Karpas-422 (cell line): ENCODE measurements around the gene ALK. TPM values are rescaled to one million over a fixed set of nuclear protein-coding genes. Genes with fewer than 3 reads are reported as not detected.

Experiments used
- DNase-seq: peaks from one replicate; pipeline ENCODE4 v3.0.0-alpha.2; 2015
- H2AFZ ChIP-seq: fragments of 200-600 bp; sonication (generic); 2 replicates; pipeline ENCODE4 v1.6.1; 2014; ENCODE audit warnings: antibody characterized with exemption, low read length, mixed read lengths
- H3K27ac ChIP-seq: fragments of 200-600 bp; sonication (generic); 2 replicates; pipeline ENCODE4 v1.5.1; 2014; ENCODE audit warnings: mild to moderate bottlenecking, low read length, moderate library complexity
- H3K27me3 ChIP-seq: fragments of 200-600 bp; sonication (generic); 2 replicates; pipeline ENCODE4 v1.6.1; 2014; ENCODE audit warnings: low read length, mixed read lengths
- H3K36me3 ChIP-seq: fragments of 200-600 bp; sonication (generic); 2 replicates; pipeline ENCODE4 v1.6.1; 2014; ENCODE audit warnings: low read length, mixed read lengths; ENCODE audit not compliant: insufficient read depth
- H3K4me1 ChIP-seq: fragments of 200-600 bp; sonication (generic); 2 replicates; pipeline ENCODE4 v1.6.1; 2014; ENCODE audit warnings: mild to moderate bottlenecking, low read length, mixed read lengths
- H3K4me2 ChIP-seq: fragments of 200-600 bp; sonication (generic); 2 replicates; pipeline ENCODE4 v1.6.1; 2014; ENCODE audit warnings: low read length, low read depth, mild to moderate bottlenecking; ENCODE audit not compliant: poor library complexity, severe bottlenecking
- H3K4me3 ChIP-seq: fragments of 200-600 bp; sonication (generic); 2 replicates; pipeline ENCODE4 v1.5.1; 2014; ENCODE audit warnings: mild to moderate bottlenecking, antibody characterized with exemption, low read length, mixed read lengths
- H3K79me2 ChIP-seq: fragments of 200-600 bp; sonication (generic); 2 replicates; pipeline ENCODE4 v1.6.1; 2014; ENCODE audit warnings: mild to moderate bottlenecking, low read length, mixed read lengths
- H3K9ac ChIP-seq: fragments of 200-600 bp; sonication (generic); 2 replicates; pipeline ENCODE4 v1.6.0; 2014; ENCODE audit warnings: low read length
- H3K9me2 ChIP-seq: fragments of 200-600 bp; sonication (generic), shearing (Covaris generic); replicated peaks from 2 replicates; pipeline ENCODE4 v1.6.0; 2014; ENCODE audit warnings: mild to moderate bottlenecking, low read length, moderate library complexity; ENCODE audit not compliant: insufficient read depth
- H3K9me3 ChIP-seq: fragments of 300-700, 200-600 bp; sonication (generic); 2 replicates; pipeline ENCODE4 v1.6.1; 2014; ENCODE audit warnings: low read length, mixed read lengths
- H4K20me1 ChIP-seq: fragments of 200-600 bp; sonication (generic); 2 replicates; pipeline ENCODE4 v1.6.1; 2014; ENCODE audit warnings: mild to moderate bottlenecking, antibody characterized with exemption, low read length, low read depth; ENCODE audit not compliant: insufficient read depth
- total RNA-seq: library from RNA; depleted of rRNA; stranded (reverse); fragments of >200 nt; shearing (Covaris generic); gene quantifications from 2 replicates; pipeline ENCODE4 v1.2.3, GENCODE V29; 2014; ENCODE audit warnings: low replicate concordance; rRNA removed

ALK gene
- total RNA-seq = not detected in 2 replicates

DNA sequence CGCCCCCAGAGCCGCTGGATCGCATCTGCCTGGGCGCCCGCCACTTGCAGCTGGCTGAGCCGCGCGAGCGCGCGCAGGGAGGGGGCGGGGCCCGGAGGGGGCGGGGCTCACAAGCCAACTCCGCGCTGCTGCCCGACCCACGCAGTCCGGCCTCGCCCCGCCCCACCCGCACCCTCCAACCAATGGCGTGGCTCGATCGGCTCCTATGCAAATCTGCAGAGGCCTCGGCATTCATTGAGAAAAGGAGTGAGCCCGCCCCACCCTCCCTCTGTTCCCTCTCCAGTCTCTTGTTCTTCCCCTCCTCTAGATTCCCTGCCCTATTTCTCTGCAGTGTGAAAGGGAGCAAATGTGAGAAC is at the start of gene ALK:
Gene ALK (minus strand): TSS at position 27 of the 356 bp plus-strand sequence. CDS start 927 bp downstream, outside the sequence.
- no peaks in the 10 kb centered on the region for H3K9me3 ChIP-seq
- H3K4me2 ChIP-seq = no peak within 1 kb of the TSS
- no peaks in the 10 kb centered on the region for H3K27me3 ChIP-seq
- no peak within 1 kb of the TSS for H2AFZ ChIP-seq
- no peak within 1 kb of the TSS for H3K4me3 ChIP-seq
- no peaks in the 10 kb centered on the region for H4K20me1 ChIP-seq
- no peaks in the 10 kb centered on the region for H3K9me2 ChIP-seq
- DNase-seq = no peak
- no peak within 1 kb of the TSS for H3K27ac ChIP-seq
- H3K9ac ChIP-seq = no peak within 1 kb of the TSS
- H3K36me3 ChIP-seq = no peaks in the 10 kb centered on the region
- H3K79me2 ChIP-seq = no peaks in the 10 kb centered on the region
- no peaks in the 10 kb centered on the region for H3K4me1 ChIP-seq

DNA sequence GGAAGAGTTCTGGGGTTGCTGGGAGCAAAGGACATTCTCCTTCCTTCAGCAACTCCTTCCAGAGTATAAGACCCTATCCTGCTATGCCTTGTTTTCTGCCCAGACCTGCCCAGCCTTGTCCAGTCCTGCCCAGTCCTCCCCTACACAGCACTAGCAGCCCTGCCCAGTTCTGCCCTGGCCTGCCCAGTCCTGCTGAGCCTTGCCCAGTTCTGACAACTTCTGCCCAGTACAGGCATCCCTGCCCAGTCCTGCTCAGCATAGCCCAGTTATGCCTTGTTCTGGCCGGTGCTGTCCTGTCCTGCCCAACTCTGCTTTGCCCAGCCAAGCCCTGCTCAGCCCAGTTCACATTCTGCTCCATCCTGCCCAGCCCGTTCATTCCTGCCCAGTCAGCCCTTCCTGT is 44.9 kb upstream of the ALK start:
- Histone ChIP-seq H3K9me2 (no peaks in the 10 kb centered on the region), H2AFZ (no peak overlapping the region), H3K27ac (no peak overlapping the region), H4K20me1 (no peaks in the 10 kb centered on the region), H3K9me3 (no peaks in the 10 kb centered on the region), H3K36me3 (no peaks in the 10 kb centered on the region), H3K9ac (no peak overlapping the region), H3K4me2 (no peak overlapping the region), H3K79me2 (no peaks in the 10 kb centered on the region), H3K27me3 (no peaks in the 10 kb centered on the region), H3K4me1 (no peaks in the 10 kb centered on the region), H3K4me3 (no peak overlapping the region)
- no peak for DNase-seq

DNA sequence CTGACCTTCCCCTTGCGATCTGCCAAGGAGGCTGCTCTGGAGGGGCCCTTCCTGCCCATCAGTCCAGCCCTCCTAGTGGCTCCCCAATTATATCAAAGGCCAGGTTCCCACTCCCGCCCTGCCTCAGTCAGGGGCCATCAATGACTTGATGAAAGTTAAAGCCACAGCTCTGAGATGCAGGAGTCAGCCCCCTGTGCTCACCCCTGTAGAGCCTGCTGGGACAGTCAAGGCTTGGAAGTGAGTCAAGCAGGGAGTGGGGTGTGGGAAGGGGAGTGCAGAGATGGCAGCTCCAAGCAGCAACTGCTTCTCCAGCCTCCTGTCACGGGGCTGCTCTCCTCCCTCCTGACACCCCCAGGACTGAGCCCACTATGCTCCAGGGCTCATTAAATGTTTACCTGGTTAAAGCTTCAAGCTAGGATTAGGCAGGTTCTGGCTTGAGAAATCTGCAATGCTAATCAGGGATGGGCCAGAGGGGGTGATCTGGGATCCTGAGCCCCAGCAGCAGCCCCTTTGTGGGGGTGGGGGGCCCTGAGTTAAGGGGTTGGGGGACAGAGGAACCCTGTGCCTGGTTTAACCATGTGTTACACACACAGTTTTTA is 42.7 kb upstream of the ALK start:
- Histone ChIP-seq H3K4me1 (no peaks in the 10 kb centered on the region), H4K20me1 (no peaks in the 10 kb centered on the region), H3K4me2 (no peak overlapping the region)

DNA sequence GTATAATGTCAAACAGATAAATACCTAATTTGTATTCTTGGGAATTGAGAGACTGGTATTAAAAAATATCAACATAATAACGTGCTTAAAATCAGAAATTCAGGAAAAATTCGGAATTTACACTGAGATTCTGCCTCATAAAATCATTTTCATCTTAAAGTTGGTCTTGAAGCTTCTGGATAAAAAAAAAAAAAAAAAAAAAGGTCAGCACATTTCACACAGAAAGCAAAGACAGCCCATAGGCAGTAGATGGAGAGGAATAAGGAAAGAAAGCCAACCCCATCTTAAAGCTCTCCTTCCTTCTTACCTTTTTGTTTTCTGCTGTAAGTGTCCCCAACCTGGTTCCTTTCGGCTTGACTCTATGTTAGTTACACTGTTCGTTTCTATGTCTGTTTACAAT is 41.5 kb upstream of the ALK start:
- Histone ChIP-seq H3K9me3 (no peaks in the 10 kb centered on the region), H3K9me2 (no peaks in the 10 kb centered on the region), H3K27me3 (no peaks in the 10 kb centered on the region), H4K20me1 (no peaks in the 10 kb centered on the region), H3K4me2 (no peak overlapping the region), H2AFZ (no peak overlapping the region), H3K27ac (no peak overlapping the region), H3K79me2 (no peaks in the 10 kb centered on the region), H3K4me1 (no peaks in the 10 kb centered on the region), H3K36me3 (no peaks in the 10 kb centered on the region), H3K4me3 (no peak overlapping the region), H3K9ac (no peak overlapping the region)
- DNase-seq = no peak

More for the DNA sequence above, 42.7 kb upstream of the ALK start:
- H3K9ac ChIP-seq = no peak overlapping the region
- H3K27ac ChIP-seq = no peak overlapping the region
- no peaks in the 10 kb centered on the region for H3K79me2 ChIP-seq
- H3K27me3 ChIP-seq = no peaks in the 10 kb centered on the region
- no peaks in the 10 kb centered on the region for H3K9me3 ChIP-seq
- DNase-seq = no peak
- no peaks in the 10 kb centered on the region for H3K36me3 ChIP-seq
- H3K4me3 ChIP-seq = no peak overlapping the region
- H3K9me2 ChIP-seq = no peaks in the 10 kb centered on the region
- no peak overlapping the region for H2AFZ ChIP-seq

DNA sequence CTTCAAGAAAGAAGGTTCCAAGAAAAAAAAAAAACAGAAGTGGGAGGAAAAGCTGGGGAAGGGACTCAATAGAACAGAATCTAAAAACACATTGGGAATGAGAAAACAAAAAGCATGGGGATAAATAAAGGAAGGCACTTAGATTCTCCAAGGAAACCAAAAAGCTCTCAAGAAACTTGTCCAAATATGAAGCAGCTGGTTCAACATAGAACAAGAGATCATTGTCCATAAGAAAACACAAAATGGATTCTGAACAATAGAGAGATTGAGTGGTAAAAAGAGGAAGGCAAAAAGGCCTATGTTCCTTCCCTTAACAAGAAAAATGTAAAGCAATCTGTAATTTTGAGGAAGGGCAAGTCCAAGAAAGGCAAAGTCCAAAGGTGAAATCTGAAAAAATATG is 32.9 kb upstream of the ALK start:
- Histone ChIP-seq H2AFZ (no peak overlapping the region), H4K20me1 (no peaks in the 10 kb centered on the region), H3K36me3 (no peaks in the 10 kb centered on the region), H3K79me2 (no peaks in the 10 kb centered on the region), H3K4me3 (no peak overlapping the region), H3K27ac (peak overlapping the region; percentile 19; the same call in 1 of the 2 replicates), H3K9me2 (no peaks in the 10 kb centered on the region), H3K4me2 (peak overlapping the region; percentile 16), H3K9me3 (no peaks in the 10 kb centered on the region), H3K9ac (no peak overlapping the region), H3K27me3 (no peaks in the 10 kb centered on the region), H3K4me1 (peaks cover 13% of the 10 kb centered on the region)
- no peak for DNase-seq

DNA sequence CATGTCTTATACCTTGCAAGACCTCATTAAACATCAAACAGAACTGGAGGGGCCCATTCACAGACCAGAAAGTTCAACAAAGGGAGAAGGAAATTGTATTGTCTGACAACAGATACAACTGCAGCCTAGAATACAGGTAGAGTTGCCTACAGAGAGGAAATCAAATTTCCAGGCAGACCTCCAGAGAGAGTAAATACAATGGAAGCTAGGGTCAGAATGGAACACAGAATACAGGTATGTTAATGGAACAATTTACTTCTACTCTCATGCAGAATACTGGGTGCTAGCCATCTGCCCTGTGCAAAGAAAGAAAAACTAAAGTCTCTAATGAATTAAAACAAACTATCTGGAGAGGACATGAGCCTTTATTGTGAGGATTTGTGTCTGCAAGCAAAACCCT is 31.6 kb upstream of the ALK start:
- Histone ChIP-seq H3K4me2 (no peak overlapping the region), H3K4me3 (no peak overlapping the region), H2AFZ (no peak overlapping the region), H3K9me2 (no peaks in the 10 kb centered on the region), H3K4me1 (peaks cover 13% of the 10 kb centered on the region), H3K9me3 (no peaks in the 10 kb centered on the region), H3K27me3 (no peaks in the 10 kb centered on the region), H3K36me3 (no peaks in the 10 kb centered on the region), H4K20me1 (no peaks in the 10 kb centered on the region), H3K27ac (no peak overlapping the region), H3K9ac (no peak overlapping the region), H3K79me2 (no peaks in the 10 kb centered on the region)
- DNase-seq = no peak

DNA sequence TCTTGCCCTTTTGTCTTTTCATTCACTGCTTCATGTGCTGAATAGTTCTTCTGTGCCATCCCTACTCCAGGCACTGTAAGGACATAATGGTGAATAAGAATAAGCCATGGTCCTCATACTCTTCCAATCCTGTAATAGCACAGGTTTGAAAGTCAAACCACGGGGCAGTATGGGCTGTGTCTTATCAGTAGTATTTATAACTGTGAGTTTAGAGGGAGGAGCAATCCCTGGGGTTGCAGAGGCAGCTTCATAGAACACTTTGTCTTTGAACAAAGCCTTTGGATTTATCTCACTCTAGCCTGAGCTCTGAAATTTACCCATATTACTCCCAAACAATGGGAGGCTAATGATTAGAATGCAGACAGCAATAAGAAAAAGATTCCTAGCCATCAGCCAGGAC is 30.2 kb upstream of the ALK start:
- no peaks in the 10 kb centered on the region for H3K9me2 ChIP-seq
- H2AFZ ChIP-seq = no peak overlapping the region
- no peak overlapping the region for H3K27ac ChIP-seq
- no peaks in the 10 kb centered on the region for H3K27me3 ChIP-seq
- H3K9ac ChIP-seq = no peak overlapping the region
- DNase-seq = no peak
- H3K4me1 ChIP-seq = peaks cover 13% of the 10 kb centered on the region
- no peaks in the 10 kb centered on the region for H3K79me2 ChIP-seq
- no peak overlapping the region for H3K4me3 ChIP-seq
- no peaks in the 10 kb centered on the region for H4K20me1 ChIP-seq
- H3K9me3 ChIP-seq = no peaks in the 10 kb centered on the region
- H3K36me3 ChIP-seq = no peaks in the 10 kb centered on the region
- no peak overlapping the region for H3K4me2 ChIP-seq

DNA sequence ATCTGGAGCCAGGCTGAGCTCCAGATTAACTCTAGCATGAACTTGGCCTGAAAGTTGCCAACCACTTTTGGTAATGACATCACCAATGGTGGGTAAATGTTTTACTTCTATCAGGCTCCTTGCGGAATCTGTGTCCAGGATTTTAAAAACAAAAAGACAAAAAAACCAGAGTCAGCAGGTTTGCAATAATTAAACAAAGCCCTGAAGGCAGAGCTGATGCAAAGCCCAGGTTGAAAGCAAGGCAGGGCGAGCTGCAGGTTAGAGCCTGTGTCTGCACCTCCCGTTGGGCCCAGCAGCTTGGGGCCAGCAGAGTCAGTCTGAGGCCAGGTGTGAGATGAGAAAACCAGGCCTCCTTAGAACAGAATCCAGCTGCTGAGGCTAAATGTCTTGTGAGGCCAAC is 29.1 kb upstream of the ALK start:
- no peaks in the 10 kb centered on the region for H3K36me3 ChIP-seq
- H3K9me2 ChIP-seq = no peaks in the 10 kb centered on the region
- peaks cover 13% of the 10 kb centered on the region for H3K4me1 ChIP-seq
- H3K9me3 ChIP-seq = no peaks in the 10 kb centered on the region
- H3K27ac ChIP-seq = no peak overlapping the region
- no peak overlapping the region for H3K4me3 ChIP-seq
- no peak overlapping the region for H2AFZ ChIP-seq
- no peaks in the 10 kb centered on the region for H3K27me3 ChIP-seq
- H3K4me2 ChIP-seq = no peak overlapping the region
- DNase-seq = no peak
- H4K20me1 ChIP-seq = no peaks in the 10 kb centered on the region
- H3K79me2 ChIP-seq = no peaks in the 10 kb centered on the region
- H3K9ac ChIP-seq = no peak overlapping the region

DNA sequence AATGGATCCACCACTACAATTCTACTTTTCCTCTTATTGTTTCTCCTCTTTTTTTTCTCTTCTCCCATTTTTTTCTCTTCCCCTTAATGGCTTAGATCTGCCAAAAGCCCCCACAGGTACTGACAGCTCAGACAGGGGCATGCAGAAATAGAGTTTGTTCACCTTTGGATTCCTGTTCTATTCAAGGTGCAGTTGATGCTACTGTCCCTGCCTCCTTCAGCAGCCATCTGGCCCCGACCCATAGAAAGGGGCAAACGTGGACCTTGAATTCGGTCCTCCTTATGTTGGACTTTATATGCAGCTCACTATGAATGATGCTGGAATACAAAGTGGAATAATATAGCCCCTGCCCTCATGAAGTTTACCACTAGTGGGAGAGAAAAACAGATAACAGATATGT is 27.7 kb upstream of the ALK start:
- peaks cover 1% of the 10 kb centered on the region for H3K4me1 ChIP-seq
- DNase-seq = no peak
- H4K20me1 ChIP-seq = no peaks in the 10 kb centered on the region
- no peaks in the 10 kb centered on the region for H3K36me3 ChIP-seq
- no peak overlapping the region for H3K4me2 ChIP-seq
- H3K4me3 ChIP-seq = no peak overlapping the region
- H3K27ac ChIP-seq = no peak overlapping the region
- H3K79me2 ChIP-seq = no peaks in the 10 kb centered on the region
- no peak overlapping the region for H3K9ac ChIP-seq
- H3K9me3 ChIP-seq = no peaks in the 10 kb centered on the region
- H2AFZ ChIP-seq = no peak overlapping the region
- H3K9me2 ChIP-seq = no peaks in the 10 kb centered on the region
- no peaks in the 10 kb centered on the region for H3K27me3 ChIP-seq
